ENCODE measurements around the gene MADD. TPM values are rescaled to one million over a fixed set of nuclear protein-coding genes. Genes with fewer than 3 reads are reported as not detected.

MADD gene
- total RNA-seq, 1 experiment from 2014 or later: 42.9 TPM

- no peak overlapping the region for H3K4me3 Mint-ChIP-seq (ENCODE audit: low read depth, unreplicated experiment)
- intact Hi-C loops (cut with micrococcal nuclease; ENCODE audit: unreplicated experiment): no loop called here
- no peak overlapping the region for H3K27ac Mint-ChIP-seq (ENCODE audit: unreplicated experiment)
- H3K27me3 Mint-ChIP-seq (ENCODE audit: unreplicated experiment): no peaks in the 10 kb centered on the region
- no peaks in the 10 kb centered on the region for H3K36me3 Mint-ChIP-seq (ENCODE audit: insufficient read depth, unreplicated experiment)
- BruUV-seq (replicated peaks): no TSS peak
- TF ChIP-seq CTCF (IDR thresholded peaks at IDR 0.05; ENCODE audit: unreplicated experiment): no peak
- no peaks in the 10 kb centered on the region for H3K9me3 Mint-ChIP-seq (ENCODE audit: low read depth, unreplicated experiment)
- H3K4me1 Mint-ChIP-seq (ENCODE audit: low read depth, unreplicated experiment): no peaks in the 10 kb centered on the region
- DNase-seq: no peak
- CTCF ChIA-PET: no interaction called here
These were observed 105.7 kb downstream of the MADD start for GRCh38 chr11:47375546-47376085.

- Mint-ChIP-seq H3K9me3 (ENCODE audit: low read depth, unreplicated experiment) (no peaks in the 10 kb centered on the region), H3K4me3 (ENCODE audit: low read depth, unreplicated experiment) (no peak overlapping the region), H3K36me3 (ENCODE audit: insufficient read depth, unreplicated experiment) (no peaks in the 10 kb centered on the region), H3K4me1 (ENCODE audit: low read depth, unreplicated experiment) (no peaks in the 10 kb centered on the region), H3K27me3 (ENCODE audit: unreplicated experiment) (no peaks in the 10 kb centered on the region), H3K27ac (ENCODE audit: unreplicated experiment) (no peak overlapping the region)
- no peak for DNase-seq
- no peak for TF ChIP-seq CTCF (IDR thresholded peaks at IDR 0.05; ENCODE audit: unreplicated experiment)
- intact Hi-C loops (cut with micrococcal nuclease; ENCODE audit: unreplicated experiment): no loop called here
- CTCF ChIA-PET: no interaction called here
- no TSS peak for BruUV-seq (replicated peaks)
These were observed 106.2 kb downstream of the MADD start for GRCh38 chr11:47376107-47376524.

GRCh38 chr11:47376525-47377371, 106.8 kb downstream of the MADD start:
- no peaks in the 10 kb centered on the region for H3K9me3 Mint-ChIP-seq (ENCODE audit: low read depth, unreplicated experiment)
- H3K27ac Mint-ChIP-seq (ENCODE audit: unreplicated experiment): no peak overlapping the region
- DNase-seq: no peak
- H3K27me3 Mint-ChIP-seq (ENCODE audit: unreplicated experiment): no peaks in the 10 kb centered on the region
- CTCF ChIA-PET: no interaction called here
- H3K4me3 Mint-ChIP-seq (ENCODE audit: low read depth, unreplicated experiment): no peak overlapping the region
- intact Hi-C loops (cut with micrococcal nuclease; ENCODE audit: unreplicated experiment): no loop called here
- H3K4me1 Mint-ChIP-seq (ENCODE audit: low read depth, unreplicated experiment): no peaks in the 10 kb centered on the region
- BruUV-seq (replicated peaks): no TSS peak
- TF ChIP-seq CTCF (IDR thresholded peaks at IDR 0.05; ENCODE audit: unreplicated experiment): no peak
- no peaks in the 10 kb centered on the region for H3K36me3 Mint-ChIP-seq (ENCODE audit: insufficient read depth, unreplicated experiment)

DNA sequence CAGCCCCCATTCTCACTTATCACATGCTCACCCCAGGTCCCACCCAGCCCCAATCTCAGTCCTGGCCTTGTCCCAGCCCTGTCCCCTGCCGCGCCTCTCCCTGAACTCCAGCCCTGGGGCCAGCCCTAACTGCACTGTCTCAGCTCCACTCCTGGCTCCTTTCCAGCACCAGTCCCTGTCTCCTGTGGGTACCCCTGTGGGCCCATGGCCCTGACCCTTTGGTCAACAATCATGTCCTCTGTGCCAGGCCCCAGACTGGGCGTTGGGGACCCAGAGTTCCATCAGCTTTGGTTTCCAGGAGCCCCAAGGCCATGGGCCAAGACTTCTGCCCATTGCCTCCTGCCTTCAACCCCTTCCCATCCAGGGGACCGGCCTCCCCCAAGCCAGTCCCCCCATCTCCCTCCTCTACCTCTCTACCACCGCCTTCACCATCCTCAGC, 107.7 kb downstream of the MADD start:
- intact Hi-C loops (cut with micrococcal nuclease; ENCODE audit: unreplicated experiment): no loop called here
- Mint-ChIP-seq H3K4me3 (ENCODE audit: low read depth, unreplicated experiment) (no peak overlapping the region), H3K27me3 (ENCODE audit: unreplicated experiment) (peaks cover 4% of the 10 kb centered on the region), H3K4me1 (ENCODE audit: low read depth, unreplicated experiment) (no peaks in the 10 kb centered on the region), H3K9me3 (ENCODE audit: low read depth, unreplicated experiment) (no peaks in the 10 kb centered on the region), H3K36me3 (ENCODE audit: insufficient read depth, unreplicated experiment) (no peaks in the 10 kb centered on the region), H3K27ac (ENCODE audit: unreplicated experiment) (no peak overlapping the region)
- TF ChIP-seq CTCF (IDR thresholded peaks at IDR 0.05; ENCODE audit: unreplicated experiment): no peak
- DNase-seq: no peak
- CTCF ChIA-PET: no interaction called here
- BruUV-seq (replicated peaks): no TSS peak

All from Calu3 (cell line).